Duodenal mucosa (tissue), 2 donors: ENCODE results near the gene PMIS2.
A peak's percentile ranks its signal among the peaks of the same experiment; 100 is the strongest.

Experiments
- H3K27ac ChIP-seq: one replicate; pipeline ENCODE4 v1.7.0; 2013; ENCODE audit warnings: low read depth, low read length
- H3K27me3 ChIP-seq, 2 donors: one replicate each; pipeline ENCODE4 v1.7.0; 2013; ENCODE audit warnings: low read length in 2 of 2, control low read depth in 1 of 2; ENCODE audit not compliant: insufficient read depth in 2 of 2, control insufficient read depth in 1 of 2
- H3K36me3 ChIP-seq, 2 donors: one replicate each; pipeline ENCODE4 v1.7.0; 2013; ENCODE audit warnings: low read length in 2 of 2, control low read depth in 1 of 2; ENCODE audit not compliant: insufficient read depth in 2 of 2, control insufficient read depth in 1 of 2
- H3K4me1 ChIP-seq, 2 donors: one replicate each; pipeline ENCODE4 v1.7.0; 2013; ENCODE audit warnings: low read length in 2 of 2, control low read depth in 1 of 2; ENCODE audit not compliant: insufficient read depth in 2 of 2, control insufficient read depth in 1 of 2
- H3K4me3 ChIP-seq, 2 donors: one replicate each; pipeline ENCODE4 v1.7.0; 2013; ENCODE audit warnings: low read length in 2 of 2, low read depth in 1 of 2
- H3K9ac ChIP-seq, 2 donors: one replicate each; pipeline ENCODE4 v1.7.0; 2013; ENCODE audit warnings: low read length in 2 of 2, low read depth in 1 of 2
- H3K9me3 ChIP-seq, 2 donors: one replicate each; pipeline ENCODE4 v1.7.0; 2013; ENCODE audit warnings: low read length in 2 of 2, control low read depth in 1 of 2; ENCODE audit not compliant: control insufficient read depth in 1 of 2

PMIS2 gene

GRCh38 chr19:35612224-35612558, 26.2 kb downstream of the PMIS2 start:
- Histone ChIP-seq H3K9ac (peak overlapping the region; percentile 13 to 89), H3K36me3 (no peaks in the 10 kb centered on the region), H3K27ac (no peak overlapping the region), H3K9me3 (no peaks in the 10 kb centered on the region), H3K4me1 (peaks cover 12% of the 10 kb centered on the region in 2 donors), H3K4me3 (peak overlapping the region; percentile 87 to 97), H3K27me3 (no peaks in the 10 kb centered on the region)

GRCh38 chr19:35612559-35613321, 26.8 kb downstream of the PMIS2 start, which contains the start of gene HAUS5:
TSS of gene HAUS5 (plus strand) at chr19:35612735. CDS start at chr19:35612795, 60 bp downstream.
- peak within 1 kb of the TSS; percentile 89 to 94 for H3K9ac ChIP-seq
- H3K9me3 ChIP-seq = no peaks in the 10 kb centered on the region
- H3K4me1 ChIP-seq = peaks cover 12% of the 10 kb centered on the region in 2 donors
- no peaks in the 10 kb centered on the region for H3K27me3 ChIP-seq
- H3K36me3 ChIP-seq = no peaks in the 10 kb centered on the region
- H3K4me3 ChIP-seq = peak within 1 kb of the TSS; percentile 87 to 97
- no peak within 1 kb of the TSS for H3K27ac ChIP-seq

DNA sequence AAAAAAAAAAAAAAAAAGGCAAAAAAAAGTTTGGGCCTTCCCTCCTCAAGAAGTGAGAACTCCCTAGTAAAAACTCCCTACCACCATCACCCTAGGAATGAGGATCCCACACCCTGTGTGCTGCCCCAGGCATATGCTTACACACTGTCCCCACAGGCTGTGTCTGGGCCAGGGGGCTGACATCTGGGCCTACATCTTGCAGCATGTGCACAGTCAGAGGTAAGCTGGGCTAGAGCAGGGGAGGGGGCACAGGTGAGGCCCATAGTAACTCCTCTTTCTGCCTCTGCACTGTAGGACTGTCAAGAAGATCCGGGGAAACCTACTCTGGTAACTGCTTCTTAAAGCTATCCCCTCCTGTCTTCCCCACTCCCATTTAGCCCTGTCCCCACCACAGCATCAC, 27.6 kb downstream of the PMIS2 start:
- no peaks in the 10 kb centered on the region for H3K9me3 ChIP-seq
- H3K36me3 ChIP-seq = no peaks in the 10 kb centered on the region
- peaks cover 12% of the 10 kb centered on the region in 2 donors for H3K4me1 ChIP-seq
- no peaks in the 10 kb centered on the region for H3K27me3 ChIP-seq
- no peak overlapping the region for H3K27ac ChIP-seq
- H3K9ac ChIP-seq = no peak overlapping the region
- no peak overlapping the region for H3K4me3 ChIP-seq

DNA sequence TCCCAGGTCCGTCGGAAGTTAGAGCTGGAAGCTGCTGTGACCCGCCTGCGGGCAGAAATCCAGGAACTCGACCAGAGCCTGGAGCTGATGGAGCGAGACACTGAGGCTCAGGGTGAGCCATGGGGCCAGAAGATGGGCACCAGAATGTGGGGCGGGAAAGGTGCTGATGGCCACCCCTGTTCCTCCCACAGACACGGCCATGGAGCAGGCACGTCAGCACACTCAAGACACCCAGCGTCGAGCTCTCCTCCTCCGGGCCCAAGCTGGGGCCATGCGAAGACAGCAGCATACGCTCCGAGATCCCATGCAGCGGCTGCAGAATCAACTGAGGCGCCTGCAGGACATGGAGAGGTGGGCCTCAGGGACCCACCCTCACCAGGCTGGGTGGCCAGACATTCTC, 29.1 kb downstream of the PMIS2 start:
- Histone ChIP-seq H3K9ac (no peak overlapping the region), H3K4me1 (peaks cover 12% of the 10 kb centered on the region in 2 donors), H3K27ac (no peak overlapping the region), H3K4me3 (no peak overlapping the region), H3K27me3 (no peaks in the 10 kb centered on the region), H3K36me3 (no peaks in the 10 kb centered on the region), H3K9me3 (no peaks in the 10 kb centered on the region)

GRCh38 chr19:35618857-35619256, 32.9 kb downstream of the PMIS2 start:
- H3K9ac ChIP-seq = no peak overlapping the region
- H3K36me3 ChIP-seq = peaks cover 0 to 6% of the 10 kb centered on the region in 2 donors
- no peak overlapping the region for H3K4me3 ChIP-seq
- H3K9me3 ChIP-seq = no peaks in the 10 kb centered on the region
- H3K27ac ChIP-seq = no peak overlapping the region
- no peaks in the 10 kb centered on the region for H3K4me1 ChIP-seq
- H3K27me3 ChIP-seq = no peaks in the 10 kb centered on the region

GRCh38 chr19:35619290-35619923, 33.4 kb downstream of the PMIS2 start:
- Histone ChIP-seq H3K9ac (no peak overlapping the region), H3K27ac (no peak overlapping the region), H3K4me1 (no peaks in the 10 kb centered on the region), H3K4me3 (no peak overlapping the region), H3K9me3 (no peaks in the 10 kb centered on the region), H3K27me3 (no peaks in the 10 kb centered on the region), H3K36me3 (peaks cover 0 to 6% of the 10 kb centered on the region in 2 donors)

DNA sequence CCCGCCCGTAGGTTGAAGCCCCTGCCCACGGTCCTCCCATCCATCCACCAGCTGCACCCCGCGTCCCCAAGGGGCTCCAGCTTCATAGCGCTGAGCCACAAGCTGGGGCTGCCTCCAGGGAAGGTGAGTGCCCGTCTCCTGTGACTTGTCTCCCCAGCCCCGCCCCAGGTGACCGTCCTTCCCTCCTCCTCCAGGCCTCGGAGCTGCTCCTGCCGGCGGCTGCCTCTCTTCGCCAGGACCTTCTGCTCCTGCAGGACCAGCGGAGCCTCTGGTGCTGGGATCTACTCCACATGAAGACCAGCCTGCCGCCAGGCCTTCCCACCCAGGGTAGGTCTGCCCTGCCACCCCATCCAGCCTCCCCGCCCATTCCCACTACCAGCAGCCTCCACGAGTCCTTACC, 34.0 kb downstream of the PMIS2 start:
- Histone ChIP-seq H3K27ac (no peak overlapping the region), H3K4me1 (no peaks in the 10 kb centered on the region), H3K27me3 (no peaks in the 10 kb centered on the region), H3K9me3 (no peaks in the 10 kb centered on the region), H3K4me3 (no peak overlapping the region), H3K36me3 (peaks cover 0 to 6% of the 10 kb centered on the region in 2 donors), H3K9ac (no peak overlapping the region)

DNA sequence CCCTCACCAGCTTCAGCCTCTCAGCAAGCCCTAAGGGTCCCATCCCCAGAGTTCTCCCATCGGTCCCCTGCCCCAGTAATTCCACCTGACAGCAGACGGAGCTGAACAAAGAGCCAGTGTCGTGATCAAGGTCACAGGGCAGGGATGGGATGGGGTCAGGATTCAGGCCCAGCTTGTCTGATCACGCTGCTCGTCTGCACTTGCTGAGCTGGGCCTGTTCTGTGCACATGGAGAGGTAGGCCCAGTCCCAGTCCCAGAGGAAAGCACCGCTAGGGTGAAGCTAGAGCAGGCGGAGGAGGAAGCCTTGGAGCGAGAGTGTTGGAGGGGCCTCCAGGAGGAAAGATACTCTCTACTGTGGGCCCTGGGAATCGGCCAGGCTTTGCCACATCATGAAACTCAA, 35.7 kb downstream of the PMIS2 start:
- no peaks in the 10 kb centered on the region for H3K27me3 ChIP-seq
- no peaks in the 10 kb centered on the region for H3K4me1 ChIP-seq
- H3K9ac ChIP-seq = no peak overlapping the region
- no peak overlapping the region for H3K4me3 ChIP-seq
- no peak overlapping the region for H3K27ac ChIP-seq
- H3K9me3 ChIP-seq = no peaks in the 10 kb centered on the region
- H3K36me3 ChIP-seq = peaks cover 0 to 6% of the 10 kb centered on the region in 2 donors

GRCh38 chr19:35622750-35623149, 36.8 kb downstream of the PMIS2 start:
- Histone ChIP-seq H3K4me3 (no peak overlapping the region), H3K4me1 (no peaks in the 10 kb centered on the region), H3K9me3 (no peaks in the 10 kb centered on the region), H3K9ac (no peak overlapping the region), H3K36me3 (peaks cover 0 to 6% of the 10 kb centered on the region in 2 donors), H3K27me3 (no peaks in the 10 kb centered on the region), H3K27ac (no peak overlapping the region)

DNA sequence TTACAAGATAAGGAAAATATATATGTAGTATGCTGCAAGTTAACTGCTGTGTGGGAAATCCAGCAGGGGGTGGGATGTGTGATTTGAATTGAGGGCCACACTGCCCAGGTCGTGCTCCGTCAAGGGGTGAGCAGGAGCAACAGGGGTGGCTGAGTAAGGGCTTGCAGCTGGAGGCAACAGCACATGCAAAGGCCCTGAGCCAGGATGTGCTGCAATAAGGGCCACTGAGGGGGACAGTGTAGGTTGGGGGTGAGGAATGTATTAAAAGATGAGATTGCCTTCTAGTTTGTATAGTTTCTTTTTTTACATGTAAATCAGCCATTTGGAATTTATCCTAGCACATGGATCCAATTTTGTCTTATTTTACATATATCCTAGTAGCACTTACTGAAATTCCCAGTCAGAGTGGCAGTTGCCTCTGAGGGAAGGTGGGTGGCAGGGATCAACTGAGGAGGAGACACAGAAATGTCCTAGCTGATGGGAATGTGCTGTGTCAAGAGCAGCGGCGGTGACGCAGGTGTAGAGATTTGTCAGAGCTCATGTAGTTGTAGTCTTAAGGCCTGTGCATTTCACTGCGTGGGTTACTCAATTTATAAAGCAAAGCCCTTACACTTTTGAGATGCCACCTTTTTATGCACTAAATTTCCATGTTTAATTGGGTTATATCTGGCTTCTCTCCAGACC, 37.5 kb downstream of the PMIS2 start:
- H3K9me3 ChIP-seq = no peaks in the 10 kb centered on the region
- H3K9ac ChIP-seq = no peak overlapping the region
- H3K27me3 ChIP-seq = no peaks in the 10 kb centered on the region
- no peak overlapping the region for H3K27ac ChIP-seq
- H3K4me1 ChIP-seq = peaks cover 5% of the 10 kb centered on the region in 2 donors
- H3K4me3 ChIP-seq = no peak overlapping the region
- peaks cover 0 to 6% of the 10 kb centered on the region in 2 donors for H3K36me3 ChIP-seq
